ENCODE measurements around the gene TBP. TPM values are rescaled to one million over a fixed set of nuclear protein-coding genes. Genes with fewer than 3 reads are reported as not detected.
"Not testable (repeated sequence)": the region's sequence is repeated elsewhere in the genome, so short reads cannot be mapped to it uniquely, and the experiment has no call there.

The TBP gene
- total and polyA plus RNA-seq, 12 donors: 6.3 to 10.3 (median 7.6) TPM

GRCh38 chr6:170508892-170509722 lies 45.1 kb upstream of the TBP start:
- H3K36me3 ChIP-seq; H3K27me3 ChIP-seq; H3K4me1 ChIP-seq; intact Hi-C loops (cut with DNase I); ATAC-seq; H3K9me3 ChIP-seq; H3K27ac ChIP-seq; H3K4me3 ChIP-seq; DNase-seq: not testable (repeated sequence)
- 88 to 92% methylated on average over 5 of the region's 5 CpGs for WGBS, 2 donors

GRCh38 chr6:170509723-170510018 lies 44.5 kb upstream of the TBP start:
- intact Hi-C loops (cut with DNase I): loop anchor here in 3 of 10 donors (10.0 kb wide), 4 partner anchors 115 to 1555 kb away; no protein-coding TSS in a partner anchor
- 92 to 95% methylated on average over 3 of the region's 3 CpGs for WGBS, 2 donors
- ATAC-seq: no peak

GRCh38 chr6:170510631-170511030 lies 43.5 kb upstream of the TBP start:
- no peak for DNase-seq
- WGBS, 2 donors: 91 to 95% methylated on average over 20 of the region's 20 CpGs
- Histone ChIP-seq H3K9me3 (no peaks in the 10 kb centered on the region), H3K27ac (no peak overlapping the region), H3K4me3 (no peak overlapping the region), H3K36me3 (no peaks in the 10 kb centered on the region), H3K27me3 (peaks cover 0 to under 1% (median 0%) of the 10 kb centered on the region in 7 donors), H3K4me1 (no peaks in the 10 kb centered on the region)
- ATAC-seq: no peak
- TF ChIP-seq CTCF (IDR thresholded peaks at IDR 0.05): no peak
- intact Hi-C loops (cut with DNase I): loop anchor here in 3 of 10 donors (10.0 kb wide), 4 partner anchors 116 to 1556 kb away; no protein-coding TSS in a partner anchor

More at GRCh38 chr6:170509723-170510018, 44.5 kb upstream of the TBP start:
- H3K4me3 ChIP-seq: no peak overlapping the region
- H3K4me1 ChIP-seq: no peaks in the 10 kb centered on the region
- peaks cover 0 to 3% (median 0%) of the 10 kb centered on the region in 7 donors for H3K27me3 ChIP-seq
- no peak for DNase-seq
- H3K9me3 ChIP-seq: no peaks in the 10 kb centered on the region
- no peaks in the 10 kb centered on the region for H3K36me3 ChIP-seq
- H3K27ac ChIP-seq: no peak overlapping the region
- no peak for TF ChIP-seq CTCF (IDR thresholded peaks at IDR 0.05)

GRCh38 chr6:170512249-170512648 lies 41.9 kb upstream of the TBP start:
- H3K4me3 ChIP-seq: no peak overlapping the region
- H3K27ac ChIP-seq: no peak overlapping the region
- H3K27me3 ChIP-seq: peaks cover 0 to 4% (median 0%) of the 10 kb centered on the region in 7 donors
- WGBS, 2 donors: 88 to 91% methylated on average over 4 of the region's 4 CpGs
- H3K9me3 ChIP-seq: peaks cover 0 to 10% (median 0%) of the 10 kb centered on the region in 11 donors
- no peak for TF ChIP-seq CTCF (IDR thresholded peaks at IDR 0.05)
- DNase-seq (no peak), ATAC-seq (no peak)
- H3K4me1 ChIP-seq: no peaks in the 10 kb centered on the region
- H3K36me3 ChIP-seq: no peaks in the 10 kb centered on the region
- intact Hi-C loops (cut with DNase I): loop anchor here in 3 of 10 donors (10.0 kb wide), 4 partner anchors 117 to 1557 kb away; no protein-coding TSS in a partner anchor

GRCh38 chr6:170514908-170515307 lies 39.3 kb upstream of the TBP start:
- H3K4me3 ChIP-seq: no peak overlapping the region
- intact Hi-C loops (cut with DNase I): loop anchor here in 5 of 10 donors (5.0 to 10.0 kb wide), 6 partner anchors 120 to 1560 kb away; partner anchors contain the start of gene DLL1 (in 1 of the 5)
- H3K4me1 ChIP-seq: no peaks in the 10 kb centered on the region
- H3K27me3 ChIP-seq: peaks cover 0 to 4% (median 0%) of the 10 kb centered on the region in 7 donors
- ATAC-seq (no peak), DNase-seq (no peak)
- H3K9me3 ChIP-seq: peaks cover 0 to 10% (median 0%) of the 10 kb centered on the region in 11 donors
- WGBS, 2 donors: 94 to 95% methylated on average over 1 of the region's 1 CpG
- H3K36me3 ChIP-seq: no peaks in the 10 kb centered on the region
- H3K27ac ChIP-seq: no peak overlapping the region
- no peak for TF ChIP-seq CTCF (IDR thresholded peaks at IDR 0.05)

All from heart right ventricle (tissue), 16 donors.